Gastrocnemius medialis (tissue), 4 donors: ENCODE data around the gene KDM4C.

Source experiments
- CTCF ChIP-seq, 5 experiments: fragments of 450-650 bp in 3 of 5; fragments of 200-600 bp in 2 of 5; sonication (generic) in 2 of 5; IDR thresholded peaks in 4 of 5; conservative IDR thresholded peaks in 1 of 5; 1 replicate in 4 of 5; 2 replicates in 1 of 5; pipeline ENCODE4 v1.5.1; 2016 to 2019; ENCODE audit warnings: antibody characterized with exemption in 5 of 5, mild to moderate bottlenecking in 3 of 5, moderate library complexity in 3 of 5
- POLR2A ChIP-seq, 2 donors: fragments of 450-650 bp; IDR thresholded peaks; one replicate each; pipeline ENCODE4 v1.6.1; 2017; ENCODE audit warnings: antibody characterized with exemption in 2 of 2, mild to moderate bottlenecking in 2 of 2, moderate library complexity in 2 of 2

GRCh38 chr9:6986141-6986815 lies 228.5 kb downstream of the KDM4C start:
- TF ChIP-seq CTCF (IDR thresholded peaks at IDR 0.05 in 4 of 5, conservative IDR thresholded peaks at IDR 0.05 in 1 of 5) = no peak
- TF ChIP-seq POLR2A (IDR thresholded peaks at IDR 0.05) = no peak
